ENCODE measurements around the gene ADAP1. TPM values are rescaled to one million over a fixed set of nuclear protein-coding genes. Genes with fewer than 3 reads are reported as not detected.
A peak's percentile ranks its signal among the peaks of the same experiment; 100 is the strongest.

ADAP1 gene
- total RNA-seq, 1 experiment from 2014 or later, result 6.2 TPM

- Histone ChIP-seq H3K4me1 (ENCODE audit: insufficient read depth, low read length) (no peaks in the 10 kb centered on the region), H3K23ac (ENCODE audit: insufficient read length, low read depth, low read length) (no peak overlapping the region), H2BK12ac (ENCODE audit: insufficient read length, low read depth, low read length) (no peak overlapping the region), H4K5ac (ENCODE audit: insufficient read length, low read depth, low read length) (no peak overlapping the region), H3K79me2 (ENCODE audit: insufficient read depth, low read length) (peaks cover 2% of the 10 kb centered on the region; the same call in 1 of the 2 replicates), H3T11ph (ENCODE audit: low read length) (no peak overlapping the region), H3K9me3 (ENCODE audit: control insufficient read depth, low read depth, low read length) (no peaks in the 10 kb centered on the region), H3K4ac (ENCODE audit: low read depth, low read length) (no peak overlapping the region), H3K27ac (ENCODE audit: insufficient read length, low read depth, low read length) (no peak overlapping the region), H3K23me2 (ENCODE audit: insufficient read length, low read depth, low read length, poor library complexity, severe bottlenecking) (peaks cover 3% of the 10 kb centered on the region), H2BK20ac (ENCODE audit: low read depth, low read length, poor library complexity, severe bottlenecking) (no peak overlapping the region), H3K14ac (ENCODE audit: insufficient read depth, low read length) (no peak overlapping the region), H3K4me2 (ENCODE audit: insufficient read depth, insufficient read length, low read length) (no peak overlapping the region), H3K79me1 (ENCODE audit: insufficient read depth, low read depth, low read length, poor library complexity, severe bottlenecking) (no peaks in the 10 kb centered on the region), H4K8ac (replicated peaks; ENCODE audit: insufficient read length, low read depth, low read length) (no peak overlapping the region), H2AFZ (ENCODE audit: low read length) (no peak overlapping the region), H3K9ac (ENCODE audit: extremely low read depth, insufficient read length, low read length) (no peak overlapping the region), H3K18ac (ENCODE audit: insufficient read length, low read depth, low read length) (no peak overlapping the region), H2BK5ac (ENCODE audit: insufficient read length, low read length) (no peak overlapping the region), H2AK5ac (ENCODE audit: insufficient read length, low read length) (no peak overlapping the region), H2BK15ac (ENCODE audit: low read depth, low read length) (no peak overlapping the region), H3K27me3 (ENCODE audit: insufficient read depth, low read length) (no peaks in the 10 kb centered on the region), H4K20me1 (ENCODE audit: control insufficient read depth, insufficient read depth, insufficient read length) (no peaks in the 10 kb centered on the region), H4K91ac (ENCODE audit: insufficient read length, low read depth, low read length) (no peak overlapping the region), H2BK120ac (ENCODE audit: low read depth, low read length, poor library complexity, severe bottlenecking) (no peak overlapping the region), H3K56ac (ENCODE audit: insufficient read length, low read depth, low read length) (no peak overlapping the region)
- TF ChIP-seq CTCF (conservative IDR thresholded peaks at IDR 0.05), result no peak
- Mint-ChIP-seq H3K4me3 (no peak overlapping the region), H3K27me3 (ENCODE audit: low read depth) (no peaks in the 10 kb centered on the region; the same call in 1 of the 2 replicates), H3K9me3 (no peaks in the 10 kb centered on the region), H3K4me1 (peaks cover 6 to 20% of the 10 kb centered on the region in 2 experiments; a peak in 3 of 4 replicates), H3K27ac (peak overlapping the region in 1 of 3 experiments; percentile 14; a peak in 1 of 7 replicates), H3K36me3 (ENCODE audit: insufficient read depth in 1 of 3, low read depth in 3 of 3) (peaks cover 0 to 4% (median 3%) of the 10 kb centered on the region in 3 experiments; a peak in 4 of 7 replicates)
- no CpG with 5 or more reads among the region's 7 CpGs for WGBS (ENCODE audit: extremely low coverage, insufficient read length, low lambda C conversion rate)
- DNase-seq, result no peak
Measured at GRCh38 chr7:978049-978346, 23.5 kb upstream of the ADAP1 start.

Measured in H9 (cell line).